SU-DHL-6 (cell line): ENCODE measurements around the gene ECD.

ENCODE experiments used
- EZH2phosphoT487 ChIP-seq: fragments of 200-600 bp; sonication (generic), shearing (Covaris generic); conservative IDR thresholded peaks from 2 replicates; pipeline ENCODE4 v1.6.1; 2018; ENCODE audit warnings: mild to moderate bottlenecking, antibody characterized with exemption, low read length, moderate library complexity, mixed read lengths
- TF ChIP-seq, protein P1 (sequence below): fragments of 200-600 bp; sonication (generic); IDR thresholded peaks from one replicate; pipeline ENCODE4 v1.5.1; 2017; ENCODE audit warnings: antibody characterized with exemption, mild to moderate bottlenecking, low read length, moderate library complexity; ENCODE audit not compliant: insufficient read depth, poor library complexity, severe bottlenecking

DNA sequence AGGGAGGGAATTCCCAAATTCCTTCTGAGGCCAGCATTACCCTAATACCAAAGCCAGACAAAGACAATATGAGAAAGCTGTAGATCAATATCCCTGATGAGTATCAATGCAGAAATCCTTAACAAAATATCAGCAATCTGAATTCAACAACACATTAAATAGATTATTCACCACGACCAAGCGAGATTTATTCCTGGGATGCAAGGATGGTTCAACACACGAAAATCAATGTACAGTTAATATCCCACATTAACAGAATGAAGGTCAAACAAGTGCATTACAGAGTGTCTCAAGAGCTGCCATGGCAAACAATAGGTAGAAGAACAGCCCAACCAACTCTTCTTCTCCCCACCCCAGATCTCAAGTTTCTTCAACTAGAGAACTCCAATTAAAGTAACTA lies 6.1 kb downstream of the ECD start:
- TF ChIP-seq, protein P1, sequence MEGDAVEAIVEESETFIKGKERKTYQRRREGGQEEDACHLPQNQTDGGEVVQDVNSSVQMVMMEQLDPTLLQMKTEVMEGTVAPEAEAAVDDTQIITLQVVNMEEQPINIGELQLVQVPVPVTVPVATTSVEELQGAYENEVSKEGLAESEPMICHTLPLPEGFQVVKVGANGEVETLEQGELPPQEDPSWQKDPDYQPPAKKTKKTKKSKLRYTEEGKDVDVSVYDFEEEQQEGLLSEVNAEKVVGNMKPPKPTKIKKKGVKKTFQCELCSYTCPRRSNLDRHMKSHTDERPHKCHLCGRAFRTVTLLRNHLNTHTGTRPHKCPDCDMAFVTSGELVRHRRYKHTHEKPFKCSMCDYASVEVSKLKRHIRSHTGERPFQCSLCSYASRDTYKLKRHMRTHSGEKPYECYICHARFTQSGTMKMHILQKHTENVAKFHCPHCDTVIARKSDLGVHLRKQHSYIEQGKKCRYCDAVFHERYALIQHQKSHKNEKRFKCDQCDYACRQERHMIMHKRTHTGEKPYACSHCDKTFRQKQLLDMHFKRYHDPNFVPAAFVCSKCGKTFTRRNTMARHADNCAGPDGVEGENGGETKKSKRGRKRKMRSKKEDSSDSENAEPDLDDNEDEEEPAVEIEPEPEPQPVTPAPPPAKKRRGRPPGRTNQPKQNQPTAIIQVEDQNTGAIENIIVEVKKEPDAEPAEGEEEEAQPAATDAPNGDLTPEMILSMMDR, result no peak
- TF ChIP-seq EZH2phosphoT487, result no peak
